BE2C (cell line): ENCODE measurements around the gene SEMA4A.
"Not testable (repeated sequence)": the region's sequence is repeated elsewhere in the genome, so short reads cannot be mapped to it uniquely, and the experiment has no call there.

ENCODE experiments used
- DNase-seq: peaks from one replicate; pipeline ENCODE4 v3.0.0-alpha.2; 2020
- H3K27me3 ChIP-seq: fragments of 250-450 bp; sonication (Bioruptor Pico); 2 replicates; pipeline ENCODE4 v1.5.1; 2020; ENCODE audit warnings: mild to moderate bottlenecking
- H3K36me3 ChIP-seq: fragments of 250-450 bp; sonication (Bioruptor Pico); 2 replicates; pipeline ENCODE4 v1.5.1; 2020; ENCODE audit warnings: mild to moderate bottlenecking
- H3K4me1 ChIP-seq: fragments of 250-450 bp; sonication (Bioruptor Pico); 2 replicates; pipeline ENCODE4 v1.5.1; 2020
- H3K4me3 ChIP-seq: 2 replicates; pipeline ENCODE4 v1.5.1; 2011; ENCODE audit warnings: low read depth, low read length
- H3K9me3 ChIP-seq: fragments of 250-450 bp; sonication (Bioruptor Pico); 2 replicates; pipeline ENCODE4 v1.5.1; 2020
- CTCF ChIP-seq: IDR thresholded peaks from 2 replicates; pipeline ENCODE4 v1.5.1; 2012; ENCODE audit warnings: mild to moderate bottlenecking, low read depth, low read length

SEMA4A gene

DNA sequence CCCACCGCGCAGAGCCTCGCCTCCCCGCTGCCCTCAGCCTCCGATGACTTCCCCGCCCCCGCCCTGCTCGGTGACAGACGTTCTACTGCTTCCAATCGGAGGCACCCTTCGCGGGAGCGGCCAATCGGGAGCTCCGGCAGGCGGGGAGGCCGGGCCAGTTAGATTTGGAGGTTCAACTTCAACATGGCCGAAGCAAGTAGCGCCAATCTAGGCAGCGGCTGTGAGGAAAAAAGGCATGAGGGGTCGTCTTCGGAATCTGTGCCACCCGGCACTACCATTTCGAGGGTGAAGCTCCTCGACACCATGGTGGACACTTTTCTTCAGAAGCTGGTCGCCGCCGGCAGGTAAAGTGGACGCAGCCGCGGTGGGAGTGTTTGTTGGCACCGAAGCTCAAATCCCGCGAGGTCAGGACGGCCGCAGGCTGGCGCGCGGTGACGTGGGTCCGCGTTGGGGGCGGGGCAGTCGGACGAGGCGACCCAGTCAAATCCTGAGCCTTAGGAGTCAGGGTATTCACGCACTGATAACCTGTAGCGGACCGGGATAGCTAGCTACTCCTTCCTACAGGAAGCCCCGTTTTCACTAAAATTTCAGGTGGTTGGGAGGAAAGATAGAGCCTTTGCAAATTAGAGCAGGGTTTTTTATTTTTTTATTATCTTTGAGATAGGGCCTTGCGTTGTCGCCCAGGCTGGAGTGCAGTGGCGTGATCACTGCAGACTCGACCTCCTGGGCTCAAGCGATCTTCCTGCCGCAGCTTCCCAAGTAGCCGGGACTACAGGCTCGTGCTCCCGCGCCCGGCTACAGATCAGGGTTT, 59.7 kb downstream of the SEMA4A start, which contains the start of gene PMF1:
Gene PMF1 (plus strand): TSS at position 175 of the 811 bp plus-strand sequence. CDS start 9 bp downstream, at position 184.
- no peaks in the 10 kb centered on the region for H3K27me3 ChIP-seq
- peaks cover 26% of the 10 kb centered on the region for H3K36me3 ChIP-seq
- H3K4me1 ChIP-seq: peaks cover 3% of the 10 kb centered on the region; the same call in 1 of the 2 replicates
- no peaks in the 10 kb centered on the region for H3K9me3 ChIP-seq
- H3K4me3 ChIP-seq: peak within 1 kb of the TSS; percentile 96
- peak; percentile 99 for DNase-seq
- no peak for TF ChIP-seq CTCF

- Histone ChIP-seq H3K4me1 (peaks cover 3% of the 10 kb centered on the region; the same call in 1 of the 2 replicates), H3K9me3 (no peaks in the 10 kb centered on the region), H3K36me3 (peaks cover 22% of the 10 kb centered on the region), H3K4me3 (peak overlapping the region; percentile 96), H3K27me3 (no peaks in the 10 kb centered on the region)
- no peak for TF ChIP-seq CTCF
- no peak for DNase-seq
Measured at GRCh38 chr1:156213644-156213966, 60.2 kb downstream of the SEMA4A start.

- H3K4me1 ChIP-seq: peaks cover 3% of the 10 kb centered on the region; the same call in 1 of the 2 replicates
- TF ChIP-seq CTCF: no peak
- no peaks in the 10 kb centered on the region for H3K9me3 ChIP-seq
- peak overlapping the region; percentile 96 for H3K4me3 ChIP-seq
- no peak for DNase-seq
- peaks cover 17% of the 10 kb centered on the region for H3K36me3 ChIP-seq
- H3K27me3 ChIP-seq: no peaks in the 10 kb centered on the region
Measured at GRCh38 chr1:156214024-156214748, 60.8 kb downstream of the SEMA4A start.

DNA sequence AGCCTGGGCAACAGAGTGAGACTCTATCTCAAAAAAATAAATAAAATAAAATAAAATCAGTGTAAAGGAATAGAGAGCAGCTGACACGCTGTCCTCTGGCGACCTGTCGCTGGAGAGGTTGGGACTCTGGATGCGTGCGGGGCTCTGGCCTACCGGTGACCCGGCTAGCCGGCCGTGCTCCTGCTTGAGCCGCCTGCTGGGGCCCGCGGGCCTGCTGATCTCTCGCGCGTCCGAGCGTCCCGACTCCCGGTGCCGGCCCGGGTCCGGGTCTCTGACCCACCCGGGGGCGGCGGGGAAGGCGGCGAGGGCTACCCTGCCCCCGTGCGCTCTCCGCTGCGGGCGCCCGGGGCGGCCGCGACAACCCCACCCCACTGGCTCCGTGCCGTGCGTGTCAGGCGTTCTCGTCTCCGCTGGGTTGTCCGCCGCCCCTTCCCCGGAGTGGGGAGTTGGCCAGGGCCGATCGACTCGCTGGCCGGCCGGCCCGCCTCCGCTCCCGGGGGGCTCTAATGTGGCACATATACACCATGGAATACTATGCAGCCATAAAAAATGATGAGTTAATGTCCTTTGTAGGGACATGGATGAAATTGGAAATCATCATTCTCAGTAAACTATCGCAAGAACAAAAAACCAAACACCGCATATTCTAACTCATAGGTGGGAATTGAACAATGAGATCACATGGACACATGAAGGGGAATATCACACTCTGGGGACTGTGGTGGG, 63.1 kb downstream of the SEMA4A start:
- DNase-seq, H3K27me3 ChIP-seq, H3K4me1 ChIP-seq, H3K4me3 ChIP-seq, H3K9me3 ChIP-seq: not testable (repeated sequence)
- H3K36me3 ChIP-seq: peaks cover 12% of the 10 kb centered on the region

GRCh38 chr1:156217871-156218270, 64.5 kb downstream of the SEMA4A start:
- H3K4me3 ChIP-seq: no peak overlapping the region
- H3K4me1 ChIP-seq: no peaks in the 10 kb centered on the region
- H3K36me3 ChIP-seq: peaks cover 26% of the 10 kb centered on the region
- no peaks in the 10 kb centered on the region for H3K9me3 ChIP-seq
- H3K27me3 ChIP-seq: no peaks in the 10 kb centered on the region
- no peak for TF ChIP-seq CTCF
- no peak for DNase-seq

- no peak for TF ChIP-seq CTCF
- peaks cover 34% of the 10 kb centered on the region for H3K36me3 ChIP-seq
- H3K4me3 ChIP-seq: no peak overlapping the region
- no peak for DNase-seq
- no peaks in the 10 kb centered on the region for H3K9me3 ChIP-seq
- H3K4me1 ChIP-seq: no peaks in the 10 kb centered on the region
- H3K27me3 ChIP-seq: no peaks in the 10 kb centered on the region
Measured at GRCh38 chr1:156220226-156220625, 66.8 kb downstream of the SEMA4A start.
